HEK293 (cell line): ENCODE data around the gene OR2AE1.
"Not testable (repeated sequence)": the region's sequence is repeated elsewhere in the genome, so short reads cannot be mapped to it uniquely, and the experiment has no call there.

Experiments used
- CTCF ChIA-PET: fragments of 350-600 bp; formaldehyde crosslinking; extraction: SDS; loops from one replicate; lab custom pipeline; 2021; ENCODE audit warnings: antibody characterized with exemption; lab: Yijun Ruan, JAX
- POLR2A ChIA-PET: fragments of 300-600 bp; formaldehyde crosslinking; extraction: SDS; loops from one replicate; lab custom pipeline; 2020; ENCODE audit warnings: antibody characterized with exemption, inconsistent platforms; lab: Yijun Ruan, JAX
- H3K27ac ChIP-seq: fragments of 200-500 bp; sonication (Bioruptor generic); 2 replicates; pipeline ENCODE4 v1.5.1; 2014; ENCODE audit warnings: low read depth, low read length, control low read depth, inconsistent platforms; ENCODE audit errors: extremely low read depth
- H3K36me3 ChIP-seq, 2 experiments: fragments of 200-500 bp in 1 of 2; sonication (Bioruptor generic) in 1 of 2; 1 replicate in 1 of 2; 2 replicates in 1 of 2; pipeline ENCODE4 v1.5.1; 2014 to 2017; ENCODE audit warnings: inconsistent platforms in 2 of 2, low read length in 2 of 2; ENCODE audit not compliant: control insufficient read depth in 2 of 2, insufficient read depth in 1 of 2
- H3K4me1 ChIP-seq: fragments of 200-500 bp; sonication (Bioruptor generic); 2 replicates; pipeline ENCODE4 v1.5.1; 2014; ENCODE audit warnings: mild to moderate bottlenecking, low read length, inconsistent platforms; ENCODE audit not compliant: control insufficient read depth, insufficient read depth
- H3K4me3 ChIP-seq: 2 replicates; pipeline ENCODE4 v1.5.1; 2011; ENCODE audit warnings: low read depth, mild to moderate bottlenecking, control low read depth, low read length, moderate library complexity
- H3K9me3 ChIP-seq: fragments of 200-500 bp; sonication (Bioruptor generic); 2 replicates; pipeline ENCODE4 v1.5.1; 2014; ENCODE audit warnings: low read depth, low read length, inconsistent platforms; ENCODE audit not compliant: control insufficient read depth, insufficient read depth
- MEIS1 ChIP-seq: sonication (generic); formaldehyde crosslinking; IDR thresholded peaks from 2 replicates; pipeline ENCODE4 v1.8.1; 2022; ENCODE audit warnings: missing genetic modification reagents, mild to moderate bottlenecking, borderline replicate concordance
- MYNN ChIP-seq: fragments of 450-650 bp; formaldehyde crosslinking; IDR thresholded peaks from 2 replicates; pipeline ENCODE4 v1.5.1; 2016; ENCODE audit warnings: missing biosample characterization, missing genetic modification characterization, borderline replicate concordance
- SCRT2 ChIP-seq: fragments of 450-650 bp; formaldehyde crosslinking; IDR thresholded peaks from 2 replicates; pipeline ENCODE4 v1.5.1; 2016; ENCODE audit warnings: missing biosample characterization, missing genetic modification characterization
- ZBTB11 ChIP-seq: fragments of 450-650 bp; formaldehyde crosslinking; conservative IDR thresholded peaks from 2 replicates; pipeline ENCODE4 v1.5.1; 2016; ENCODE audit warnings: low read depth, missing biosample characterization, missing genetic modification characterization
- ZNF146 ChIP-seq: fragments of 450-650 bp; formaldehyde crosslinking; IDR thresholded peaks from 2 replicates; pipeline ENCODE4 v1.5.1; 2016; ENCODE audit warnings: missing biosample characterization, missing genetic modification characterization
- ZNF660 ChIP-seq: fragments of 450-650 bp; IDR thresholded peaks from 2 replicates; pipeline ENCODE4 v1.5.1; 2018; ENCODE audit warnings: missing biosample characterization, mild to moderate bottlenecking, missing genetic modification characterization
- ZNF837 ChIP-seq: fragments of 450-650 bp; formaldehyde crosslinking; IDR thresholded peaks from 2 replicates; pipeline ENCODE4 v1.5.1; 2016; ENCODE audit warnings: missing biosample characterization, missing genetic modification characterization
- TF ChIP-seq, protein P1 (sequence below): fragments of 450-650 bp; formaldehyde crosslinking; IDR thresholded peaks from 2 replicates; pipeline ENCODE4 v1.5.1; 2016; ENCODE audit warnings: missing biosample characterization, missing genetic modification characterization, low read depth
- TF ChIP-seq, protein P2 (sequence below): fragments of 450-650 bp; formaldehyde crosslinking; IDR thresholded peaks from 2 replicates; pipeline ENCODE4 v1.5.1; 2016; ENCODE audit warnings: missing biosample characterization, missing genetic modification characterization

The OR2AE1 gene

GRCh38 chr7:99897322-99898022 is 20.6 kb upstream of the OR2AE1 start:
- ChIA-PET CTCF (interaction anchor here (0.6 kb wide), 1 partner anchor 82 kb away, joined by 3 read pairs; no protein-coding TSS in a partner anchor), POLR2A (no interaction called here)
- Histone ChIP-seq H3K4me1 (no peaks in the 10 kb centered on the region), H3K27ac (no peak overlapping the region), H3K4me3 (no peak overlapping the region), H3K36me3 (peaks cover 9 to 15% of the 10 kb centered on the region in 2 experiments), H3K9me3 (no peaks in the 10 kb centered on the region)
- 0 out of 2 replicates have a peak, but pooled peaks have one; percentile 29 for TF ChIP-seq ZBTB11 (tag by site-specific recombination)
- TF ChIP-seq SCRT2 = 0 out of 2 replicates have a peak, but pooled peaks have one; percentile 23
- TF ChIP-seq ZNF837 (tag by site-specific recombination) = no peak

DNA sequence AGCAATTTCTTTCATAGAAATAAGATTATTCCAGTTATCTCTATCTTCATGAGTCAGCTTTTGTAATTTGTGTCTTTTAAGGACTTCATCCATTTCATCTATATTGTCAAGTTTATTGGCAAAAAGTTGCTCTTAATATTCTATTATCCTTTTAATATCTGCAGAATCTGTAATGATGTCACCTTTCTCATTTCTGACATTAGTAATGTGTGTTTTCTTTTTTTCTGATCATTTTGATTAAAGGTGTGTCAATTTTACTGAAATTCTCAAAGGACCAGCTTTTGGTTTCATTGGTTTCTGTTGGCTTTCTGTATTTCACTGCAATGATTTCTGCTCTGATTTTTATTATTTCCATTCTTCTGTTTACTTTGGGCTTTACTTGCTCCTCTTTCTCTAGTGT is 17.9 kb upstream of the OR2AE1 start:
- no peak overlapping the region for H3K4me3 ChIP-seq
- ChIA-PET CTCF (no interaction called here), POLR2A (no interaction called here)
- no peaks in the 10 kb centered on the region for H3K9me3 ChIP-seq
- H3K27ac ChIP-seq = no peak overlapping the region
- H3K36me3 ChIP-seq = peaks cover 7 to 8% of the 10 kb centered on the region in 2 experiments; a peak in 1 of 3 replicates
- H3K4me1 ChIP-seq = no peaks in the 10 kb centered on the region
- TF ChIP-seq, protein P1, sequence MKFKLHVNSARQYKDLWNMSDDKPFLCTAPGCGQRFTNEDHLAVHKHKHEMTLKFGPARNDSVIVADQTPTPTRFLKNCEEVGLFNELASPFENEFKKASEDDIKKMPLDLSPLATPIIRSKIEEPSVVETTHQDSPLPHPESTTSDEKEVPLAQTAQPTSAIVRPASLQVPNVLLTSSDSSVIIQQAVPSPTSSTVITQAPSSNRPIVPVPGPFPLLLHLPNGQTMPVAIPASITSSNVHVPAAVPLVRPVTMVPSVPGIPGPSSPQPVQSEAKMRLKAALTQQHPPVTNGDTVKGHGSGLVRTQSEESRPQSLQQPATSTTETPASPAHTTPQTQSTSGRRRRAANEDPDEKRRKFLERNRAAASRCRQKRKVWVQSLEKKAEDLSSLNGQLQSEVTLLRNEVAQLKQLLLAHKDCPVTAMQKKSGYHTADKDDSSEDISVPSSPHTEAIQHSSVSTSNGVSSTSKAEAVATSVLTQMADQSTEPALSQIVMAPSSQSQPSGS (tag by site-specific recombination) = 0 out of 2 replicates have a peak, but pooled peaks have one; percentile 57
- no peak for TF ChIP-seq ZNF660 (tag by site-specific recombination)

DNA sequence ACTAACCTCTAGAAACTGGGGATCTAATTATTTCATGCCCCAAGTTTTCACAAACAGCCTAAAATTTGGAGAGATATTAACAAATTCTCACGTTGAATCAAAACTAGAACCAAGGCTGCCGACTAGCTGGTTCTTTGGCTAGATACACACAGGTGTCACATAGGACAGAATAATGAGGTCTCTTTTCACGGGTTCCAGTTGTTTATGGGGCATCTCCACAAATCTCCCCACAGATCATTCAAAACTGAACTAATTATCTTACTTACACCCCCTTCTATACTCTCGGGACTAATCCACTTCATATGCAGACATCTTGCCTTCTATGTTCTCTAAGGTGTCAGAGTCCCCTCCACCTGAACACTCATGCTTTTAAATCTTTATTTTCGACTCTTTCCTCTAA is 16.4 kb upstream of the OR2AE1 start:
- Histone ChIP-seq H3K4me1 (no peaks in the 10 kb centered on the region), H3K4me3 (no peak overlapping the region), H3K27ac (no peak overlapping the region), H3K36me3 (peaks cover 7 to 8% of the 10 kb centered on the region in 2 experiments; a peak in 1 of 3 replicates), H3K9me3 (no peaks in the 10 kb centered on the region)
- POLR2A ChIA-PET = no interaction called here
- TF ChIP-seq, protein P2, sequence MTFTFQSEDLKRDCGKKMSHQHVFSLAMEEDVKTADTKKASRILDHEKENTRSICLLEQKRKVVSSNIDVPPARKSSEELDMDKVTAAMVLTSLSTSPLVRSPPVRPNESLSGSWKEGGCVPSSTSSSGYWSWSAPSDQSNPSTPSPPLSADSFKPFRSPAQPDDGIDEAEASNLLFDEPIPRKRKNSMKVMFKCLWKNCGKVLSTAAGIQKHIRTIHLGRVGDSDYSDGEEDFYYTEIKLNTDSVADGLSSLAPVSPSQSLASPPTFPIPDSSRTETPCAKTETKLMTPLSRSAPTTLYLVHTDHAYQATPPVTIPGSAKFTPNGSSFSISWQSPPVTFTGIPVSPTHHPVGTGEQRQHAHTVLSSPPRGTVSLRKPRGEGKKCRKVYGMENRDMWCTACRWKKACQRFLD (tag by site-specific recombination) = no peak
- no peak for TF ChIP-seq MEIS1 (CRISPR knock-in tag)
- no peak for TF ChIP-seq MYNN
- CTCF ChIA-PET = interaction anchor here (0.6 kb wide), 1 partner anchor 103 kb away, joined by 3 read pairs; no protein-coding TSS in a partner anchor

- not testable (repeated sequence) for H3K4me3 ChIP-seq, H3K9me3 ChIP-seq, H3K4me1 ChIP-seq, H3K36me3 ChIP-seq, H3K27ac ChIP-seq
- TF ChIP-seq ZNF146 (tag by site-specific recombination) = peak; percentile 67; the same call in 1 of the 2 replicates
- ChIA-PET POLR2A (interaction anchor here (1.0 kb wide), 1 partner anchor 16 kb away, joined by 3 read pairs; no protein-coding TSS in a partner anchor), CTCF (interaction anchor here (0.7 kb wide), 1 partner anchor 1849 kb away, joined by 3 read pairs; no protein-coding TSS in a partner anchor)
Observed at GRCh38 chr7:99890348-99890747, 13.5 kb upstream of the OR2AE1 start.

DNA sequence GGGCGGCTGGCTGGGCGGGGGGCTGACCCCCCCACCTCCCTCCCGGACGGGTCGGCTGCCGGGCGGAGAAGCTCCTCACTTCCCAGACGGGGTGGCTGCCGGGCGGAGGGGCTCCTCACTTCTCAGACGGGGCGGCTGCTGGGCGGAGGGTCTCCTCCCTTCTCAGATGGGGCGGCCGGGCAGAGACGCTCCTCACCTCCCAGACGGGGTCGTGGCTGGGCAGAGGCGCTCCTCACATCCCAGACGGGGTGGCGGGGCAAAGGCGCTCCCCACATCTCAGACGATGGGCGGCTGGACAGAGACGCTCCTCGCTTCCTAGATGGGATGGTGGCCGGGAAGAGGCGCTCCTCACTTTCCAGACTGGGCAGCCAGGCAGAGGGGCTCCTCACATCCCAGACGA is 11.5 kb upstream of the OR2AE1 start:
- H3K9me3 ChIP-seq, CTCF ChIA-PET, POLR2A ChIA-PET, H3K4me3 ChIP-seq, H3K27ac ChIP-seq, H3K36me3 ChIP-seq, H3K4me1 ChIP-seq: not testable (repeated sequence)
